ENCODE data around the gene INHA. TPM values are rescaled to one million over a fixed set of nuclear protein-coding genes. Genes with fewer than 3 reads are reported as not detected.

The INHA gene, protein sequence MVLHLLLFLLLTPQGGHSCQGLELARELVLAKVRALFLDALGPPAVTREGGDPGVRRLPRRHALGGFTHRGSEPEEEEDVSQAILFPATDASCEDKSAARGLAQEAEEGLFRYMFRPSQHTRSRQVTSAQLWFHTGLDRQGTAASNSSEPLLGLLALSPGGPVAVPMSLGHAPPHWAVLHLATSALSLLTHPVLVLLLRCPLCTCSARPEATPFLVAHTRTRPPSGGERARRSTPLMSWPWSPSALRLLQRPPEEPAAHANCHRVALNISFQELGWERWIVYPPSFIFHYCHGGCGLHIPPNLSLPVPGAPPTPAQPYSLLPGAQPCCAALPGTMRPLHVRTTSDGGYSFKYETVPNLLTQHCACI
- not detected for total RNA-seq (ENCODE audit: insufficient read depth, low replicate concordance)

DNA sequence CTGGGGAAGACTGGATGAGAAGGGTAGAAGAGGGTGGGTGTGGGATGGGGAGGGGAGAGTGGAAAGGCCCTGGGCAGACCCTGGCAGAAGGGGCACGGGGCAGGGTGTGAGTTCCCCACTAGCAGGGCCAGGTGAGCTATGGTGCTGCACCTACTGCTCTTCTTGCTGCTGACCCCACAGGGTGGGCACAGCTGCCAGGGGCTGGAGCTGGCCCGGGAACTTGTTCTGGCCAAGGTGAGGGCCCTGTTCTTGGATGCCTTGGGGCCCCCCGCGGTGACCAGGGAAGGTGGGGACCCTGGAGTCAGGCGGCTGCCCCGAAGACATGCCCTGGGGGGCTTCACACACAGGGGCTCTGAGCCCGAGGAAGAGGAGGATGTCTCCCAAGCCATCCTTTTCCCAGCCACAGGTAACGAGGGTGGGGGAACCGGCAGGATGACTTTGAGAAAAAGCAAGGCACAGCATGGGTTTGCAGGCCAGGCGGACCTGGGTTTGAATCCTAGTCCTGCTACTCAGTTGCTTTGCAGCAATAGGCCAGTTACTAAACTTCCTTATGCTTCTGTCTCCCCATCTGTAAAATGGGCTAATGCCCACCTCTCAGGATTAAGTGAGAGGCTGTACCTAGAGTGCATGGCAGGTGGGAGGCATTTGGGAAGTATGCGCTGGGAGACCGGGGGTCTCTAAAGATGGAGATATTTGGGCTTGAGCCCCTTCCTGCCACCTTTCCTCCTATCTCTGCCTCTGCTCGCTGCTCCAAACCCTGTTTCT lies at the start of gene INHA:
Gene INHA, plus strand, starts transcription at position 74 of the 765 bp plus-strand sequence. Its CDS starts 65 bp downstream, at position 139.
- DNase-seq (ENCODE audit: low spot score): no peak

DNA sequence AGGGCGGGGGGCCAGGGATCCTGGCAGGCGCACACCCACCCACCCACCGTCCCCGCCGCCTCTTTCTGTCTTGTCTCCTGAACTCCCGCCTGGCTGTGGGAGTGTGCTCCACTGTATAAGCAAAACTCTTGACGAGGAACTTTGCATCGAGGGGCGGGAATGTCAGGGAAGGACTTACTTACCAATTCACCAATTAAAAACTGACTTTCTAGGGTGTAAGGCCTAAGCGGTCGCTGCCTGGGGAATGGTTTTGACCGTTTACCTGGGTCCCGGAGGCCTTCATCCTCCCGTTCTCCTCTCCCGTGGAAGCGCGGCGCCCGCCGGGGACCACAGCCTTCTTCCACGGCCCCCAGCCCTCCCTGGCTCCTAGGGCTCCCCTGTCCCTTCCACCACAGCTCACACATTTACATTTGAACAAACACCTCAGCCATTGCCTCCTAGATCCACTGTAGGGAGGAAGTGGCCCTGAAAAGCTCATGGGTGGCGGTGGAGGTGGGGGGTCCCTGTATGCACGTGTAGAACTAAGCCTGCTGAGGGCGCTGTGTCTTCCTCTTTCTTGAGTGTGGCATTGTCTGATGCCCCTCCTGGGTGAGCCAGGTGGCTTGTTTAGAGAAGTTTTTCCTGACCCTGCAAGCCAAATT lies 49.0 kb upstream of the INHA start:
- DNase-seq (ENCODE audit: low spot score): peak; percentile 63

DNA sequence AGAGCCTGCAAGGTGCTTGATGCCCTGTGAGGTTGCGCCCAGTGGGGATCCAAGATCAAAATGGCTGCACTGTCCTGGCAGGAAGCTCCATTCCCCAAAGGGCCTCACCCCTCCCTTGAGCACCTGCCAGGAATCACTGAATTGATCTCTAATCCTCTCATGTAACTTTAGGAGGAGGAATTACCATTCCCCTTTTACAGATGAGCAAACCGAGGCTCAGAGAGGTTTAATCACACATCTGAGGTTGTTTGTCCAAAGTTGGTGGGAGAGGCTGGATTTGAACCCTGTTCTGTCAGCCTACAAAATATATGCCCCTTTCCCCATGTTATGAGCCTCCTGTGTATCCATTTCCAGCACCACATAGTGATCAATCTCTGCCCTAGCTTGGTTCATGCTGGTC lies 47.3 kb upstream of the INHA start:
- no peak for DNase-seq (ENCODE audit: low spot score)

DNA sequence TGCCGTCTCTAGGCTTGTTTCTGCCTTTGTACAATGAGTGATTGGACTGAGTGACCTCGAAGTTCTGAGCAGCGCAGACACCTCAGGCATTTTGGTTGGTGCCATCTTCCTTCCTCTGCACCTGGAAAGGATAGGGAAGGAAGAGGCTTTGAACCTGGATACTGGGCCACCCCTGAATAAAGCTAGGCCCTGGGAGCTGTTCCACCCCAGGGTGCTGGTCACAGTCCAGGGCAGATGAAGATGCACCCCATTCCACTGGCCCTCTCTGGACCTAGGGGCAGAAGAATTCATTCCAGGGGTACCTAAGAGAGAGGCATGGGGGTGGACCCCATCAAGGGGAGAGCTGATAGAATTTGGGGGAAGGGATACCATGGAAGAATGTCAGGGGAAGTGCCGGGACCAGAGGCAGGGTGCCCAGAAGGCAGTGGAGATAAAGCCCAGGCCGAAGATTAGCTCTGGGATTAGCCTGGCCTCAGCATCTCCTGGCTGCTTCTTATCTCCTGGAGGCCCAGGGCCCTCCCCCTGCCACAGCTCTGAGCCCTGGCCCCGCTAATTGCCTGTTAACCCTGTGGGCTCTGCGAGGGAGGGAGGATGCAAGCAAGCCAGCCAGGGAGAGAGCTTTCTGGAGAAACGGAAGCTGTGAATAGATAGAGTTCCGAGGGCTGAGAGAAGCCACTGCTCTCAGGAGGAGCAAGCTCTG lies 46.4 kb upstream of the INHA start:
- peak; percentile 87 for DNase-seq (ENCODE audit: low spot score)

DNA sequence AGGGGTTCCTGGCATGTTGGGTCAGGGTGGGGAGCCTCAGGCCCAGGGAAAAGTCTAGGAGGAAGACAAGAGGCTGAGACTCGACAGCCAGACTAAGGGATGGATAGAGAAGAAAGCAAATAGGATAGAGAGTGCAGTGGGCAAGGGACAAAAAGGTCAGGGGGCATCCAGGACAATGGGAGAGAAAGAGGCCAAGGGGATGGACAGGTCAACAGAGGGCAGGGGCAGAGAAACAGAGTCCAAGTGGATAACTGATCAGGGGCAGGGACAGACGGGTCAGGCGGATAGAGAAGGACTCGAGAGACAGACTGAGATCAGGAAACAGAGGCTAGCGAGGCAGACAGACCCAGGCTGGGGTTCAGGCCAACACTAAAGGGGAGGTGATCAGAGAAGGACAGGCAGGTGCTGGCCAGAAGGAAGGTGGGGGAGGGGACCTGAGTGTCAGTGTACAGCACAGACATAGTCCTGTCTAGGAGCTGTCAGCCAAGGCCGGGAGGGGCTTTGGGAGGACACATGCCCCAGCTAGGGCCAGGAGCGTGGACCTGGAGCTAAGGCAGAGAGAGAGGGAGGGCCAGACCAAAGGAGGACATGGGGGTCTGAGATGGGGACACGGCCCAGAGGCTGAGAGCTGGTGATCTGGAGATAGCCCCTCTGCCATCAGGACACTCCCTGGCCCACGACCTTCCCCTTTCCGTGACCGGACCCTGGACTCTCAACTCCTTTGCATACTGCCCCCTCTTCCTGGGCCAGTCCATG lies 45.6 kb upstream of the INHA start:
- DNase-seq (ENCODE audit: low spot score): no peak

DNA sequence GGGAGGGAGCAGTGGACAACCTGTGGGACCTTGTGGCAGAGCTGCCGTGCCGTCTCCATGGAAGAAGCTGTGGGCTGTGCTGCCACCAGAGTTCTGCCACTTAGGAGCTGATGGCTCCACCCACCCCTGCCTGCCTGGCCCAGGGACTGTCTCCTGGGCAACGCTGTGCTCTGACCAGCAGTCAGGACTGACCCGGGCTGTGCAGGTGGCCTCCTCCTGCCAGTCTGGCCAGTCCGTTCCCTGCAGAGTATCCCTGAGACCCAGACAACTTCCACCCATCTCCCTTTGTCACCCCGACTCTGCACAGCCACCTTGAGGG lies 45.1 kb upstream of the INHA start:
- no peak for DNase-seq (ENCODE audit: low spot score)

DNA sequence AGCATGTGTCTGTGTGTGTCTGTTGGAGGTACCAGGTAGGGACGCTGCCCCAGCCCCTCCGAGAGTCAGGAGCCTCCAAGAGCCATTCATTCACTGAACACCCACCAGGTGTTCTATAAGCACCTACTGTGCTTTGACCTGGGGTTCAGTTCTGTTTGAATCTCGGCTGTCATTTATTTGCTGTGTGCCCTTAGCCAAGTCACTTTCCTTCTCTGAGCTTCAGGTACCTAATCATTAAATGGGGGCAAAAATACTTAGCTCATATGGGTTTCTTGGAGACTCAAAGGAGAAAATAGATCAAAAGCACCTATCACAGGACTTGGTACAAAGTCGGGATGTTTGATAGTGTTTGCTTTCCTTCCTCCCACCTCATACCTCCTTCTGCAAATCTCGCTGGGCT lies 44.6 kb upstream of the INHA start:
- DNase-seq (ENCODE audit: low spot score): no peak

DNA sequence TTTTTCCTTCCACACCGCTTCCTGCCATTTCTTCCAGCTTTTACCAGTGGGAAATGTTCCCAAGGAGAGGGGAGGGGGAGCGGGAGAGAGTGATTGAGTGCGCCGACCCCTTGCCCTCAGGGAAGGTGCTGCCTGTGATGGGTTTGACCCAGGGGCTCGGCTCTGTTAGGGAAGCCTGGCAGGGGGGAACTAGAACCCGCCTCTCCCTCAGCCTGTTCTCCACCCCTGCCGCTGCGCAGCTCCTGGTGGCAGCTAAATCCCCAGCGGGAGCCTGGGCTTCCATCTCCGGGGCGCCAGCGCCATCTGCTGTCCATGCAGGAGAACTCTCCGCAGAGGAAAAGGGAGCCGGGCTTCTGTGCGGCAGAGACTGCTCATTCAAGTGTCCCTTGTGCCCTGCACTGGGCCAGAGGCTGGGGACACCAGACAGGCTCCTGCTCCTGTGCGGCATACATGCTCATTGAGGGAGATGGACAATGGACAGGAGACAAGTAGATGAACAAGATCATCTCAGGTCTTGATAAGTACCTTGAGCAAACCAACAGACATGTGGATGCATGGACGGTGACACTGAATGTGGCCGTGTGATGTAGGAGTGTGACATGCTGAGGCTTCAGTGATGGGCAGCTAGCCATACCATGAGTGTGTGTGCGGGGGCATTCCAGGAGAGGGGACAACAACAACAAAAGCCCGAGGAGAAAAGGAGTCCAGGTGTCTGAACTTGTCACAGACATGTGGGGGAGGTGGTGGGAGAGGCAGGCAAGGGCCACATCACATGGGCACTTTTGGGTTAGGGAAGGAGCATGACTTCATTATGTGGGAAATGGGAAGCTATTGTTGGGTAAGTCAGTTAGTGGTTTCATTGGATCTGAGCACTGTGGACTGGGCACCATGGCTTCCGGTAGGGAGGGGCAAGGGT lies 41.8 kb upstream of the INHA start:
- DNase-seq (ENCODE audit: low spot score): peak; percentile 91

DNA sequence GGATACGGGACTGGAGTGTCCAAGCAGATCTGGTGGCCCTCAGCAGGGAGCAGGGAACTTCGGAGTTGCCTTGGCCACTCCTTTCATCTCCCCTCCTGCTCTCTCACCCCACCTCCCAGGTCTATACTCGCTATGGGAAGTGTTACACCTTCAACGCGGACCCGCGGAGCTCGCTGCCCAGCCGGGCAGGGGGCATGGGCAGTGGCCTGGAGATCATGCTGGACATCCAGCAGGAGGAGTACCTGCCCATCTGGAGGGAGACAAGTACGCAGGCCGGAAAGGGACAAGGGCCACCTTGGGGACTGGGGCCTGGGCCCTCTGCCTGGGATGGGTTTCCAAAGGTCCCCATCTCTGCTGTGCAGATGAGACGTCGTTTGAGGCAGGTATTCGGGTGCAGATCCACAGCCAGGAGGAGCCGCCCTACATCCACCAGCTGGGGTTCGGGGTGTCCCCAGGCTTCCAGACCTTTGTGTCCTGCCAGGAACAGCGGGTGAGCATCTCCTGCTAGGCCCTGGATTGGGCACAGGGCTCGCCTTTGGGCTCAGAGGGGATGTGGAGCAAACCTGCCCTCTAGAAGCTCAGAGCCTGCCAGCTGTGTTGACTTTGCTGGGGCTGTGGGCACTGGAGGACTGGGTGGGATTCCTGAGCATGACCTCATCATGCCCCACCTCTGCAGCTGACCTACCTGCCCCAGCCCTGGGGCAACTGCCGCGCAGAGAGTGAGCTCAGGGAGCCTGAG lies 40.3 kb upstream of the INHA start:
- no peak for DNase-seq (ENCODE audit: low spot score)

DNA sequence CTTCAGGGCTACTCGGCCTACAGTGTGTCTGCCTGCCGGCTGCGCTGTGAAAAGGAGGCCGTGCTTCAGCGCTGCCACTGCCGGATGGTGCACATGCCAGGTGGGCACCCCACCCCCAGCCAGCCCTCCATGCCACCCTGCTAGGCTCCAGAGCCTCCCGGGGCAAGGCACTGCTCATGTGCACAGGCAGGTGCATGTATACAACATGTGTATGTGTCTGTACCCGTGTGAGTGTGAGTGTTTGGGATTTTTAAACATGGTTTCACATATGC lies 39.8 kb upstream of the INHA start:
- no peak for DNase-seq (ENCODE audit: low spot score)

DNA sequence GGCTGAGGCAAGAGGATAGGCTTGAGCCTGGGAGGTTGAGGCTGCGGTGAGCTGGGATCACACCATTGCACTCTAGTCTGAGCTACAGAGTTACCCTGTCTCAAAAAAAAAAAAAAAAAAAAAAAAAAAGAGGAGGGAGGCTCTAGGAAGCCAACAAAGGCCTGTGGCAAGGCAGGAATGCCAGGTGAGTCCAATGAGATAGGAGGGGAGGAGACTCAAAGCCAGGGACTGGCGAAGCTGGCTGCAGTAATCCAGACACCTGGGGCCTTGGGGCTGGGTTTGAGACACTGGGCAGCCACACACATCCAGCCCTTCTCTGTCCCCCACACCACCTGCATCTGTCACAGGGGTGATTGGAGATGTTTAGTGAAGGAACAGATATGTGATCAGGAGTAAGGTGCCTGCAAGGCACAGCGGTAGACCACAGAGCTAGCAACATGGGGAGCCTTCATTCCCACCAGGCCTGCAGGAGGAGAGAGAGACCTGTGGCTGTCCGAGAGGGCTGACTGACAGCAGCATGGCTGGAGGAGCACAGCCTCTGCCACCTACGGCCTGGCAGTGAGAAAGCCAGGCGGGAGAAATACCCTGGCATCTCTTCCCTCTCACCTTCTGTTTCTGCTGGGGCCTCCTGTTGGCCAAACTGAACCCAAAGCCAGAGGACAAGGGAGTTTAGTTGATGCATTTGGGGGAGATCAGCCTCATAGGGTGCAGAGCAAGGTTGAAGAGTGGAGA lies 38.0 kb upstream of the INHA start:
- DNase-seq (ENCODE audit: low spot score): no peak

DNA sequence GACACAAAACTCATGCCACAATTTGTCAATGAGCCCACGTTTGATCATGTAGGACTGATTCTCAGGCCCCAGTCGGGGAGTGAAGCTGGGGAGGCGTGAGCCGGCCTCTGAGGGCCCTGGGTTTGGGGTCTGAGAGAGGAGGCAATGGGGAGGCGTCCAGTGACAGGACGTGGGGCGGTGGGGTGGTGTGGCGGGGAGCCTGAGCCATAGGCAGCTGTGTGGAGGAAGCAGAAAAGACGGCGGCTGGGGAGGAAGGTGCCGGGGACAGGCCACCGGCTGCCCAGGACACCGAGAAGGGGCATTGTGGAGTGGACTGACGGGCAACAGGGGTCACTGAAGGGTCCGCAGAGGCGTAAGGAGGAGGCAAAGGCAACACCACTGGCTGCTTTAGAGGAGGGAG lies 35.7 kb upstream of the INHA start:
- DNase-seq (ENCODE audit: low spot score): no peak

DNA sequence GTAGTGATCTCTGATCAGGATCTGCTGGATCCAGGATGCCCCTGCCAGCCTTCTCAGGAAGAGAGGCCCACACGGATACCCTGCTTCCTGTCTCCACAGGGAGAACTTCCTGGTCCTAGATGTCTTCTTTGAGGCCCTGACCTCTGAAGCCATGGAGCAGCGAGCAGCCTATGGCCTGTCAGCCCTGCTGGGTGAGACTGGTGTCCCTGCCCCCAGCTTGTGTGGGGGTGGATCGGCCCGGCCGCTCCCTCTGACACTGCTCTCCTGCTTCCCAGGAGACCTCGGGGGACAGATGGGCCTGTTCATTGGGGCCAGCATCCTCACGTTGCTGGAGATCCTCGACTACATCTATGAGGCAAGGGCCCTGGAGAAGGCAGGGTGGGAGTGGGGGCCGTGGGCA lies 35.1 kb upstream of the INHA start:
- no peak for DNase-seq (ENCODE audit: low spot score)

DNA sequence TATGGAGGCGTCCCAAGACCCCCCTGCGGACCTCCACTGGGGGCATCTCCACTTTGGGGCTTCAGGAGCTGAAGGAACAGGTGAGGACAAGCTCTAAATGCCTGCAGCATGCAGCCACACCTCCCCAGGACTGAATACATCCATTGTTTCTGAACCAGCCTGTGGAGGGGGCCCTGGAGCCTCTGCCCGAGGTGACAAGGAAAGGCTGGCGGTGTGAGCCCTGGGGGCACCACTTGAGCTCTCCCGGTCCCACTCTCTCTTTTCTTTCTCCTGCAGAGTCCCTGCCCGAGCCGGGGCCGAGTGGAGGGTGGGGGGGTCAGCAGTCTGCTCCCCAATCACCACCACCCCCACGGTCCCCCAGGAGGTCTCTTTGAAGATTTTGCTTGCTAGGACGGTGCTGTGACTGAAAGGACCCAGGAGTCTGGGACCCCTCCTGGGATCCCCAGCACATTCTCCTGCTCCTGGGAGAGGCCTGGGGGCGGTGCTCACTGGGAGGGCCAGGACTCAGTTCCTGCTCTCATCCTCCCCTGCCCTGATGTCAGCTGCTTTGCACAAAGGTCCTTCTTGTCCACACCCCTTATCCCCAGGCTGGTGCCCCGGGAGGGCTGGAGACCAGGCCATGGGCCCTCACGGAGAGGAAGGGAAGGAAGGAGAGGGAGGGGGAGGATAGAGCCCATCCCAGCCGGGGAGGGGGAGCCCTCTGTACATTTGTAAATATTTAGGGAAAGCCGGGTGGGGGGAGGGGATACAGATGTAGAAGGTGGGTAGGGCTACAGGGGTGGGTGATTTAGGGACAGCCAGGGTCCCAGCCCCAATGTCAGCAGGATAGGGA lies 34.2 kb upstream of the INHA start:
- DNase-seq (ENCODE audit: low spot score): peak; percentile 56

DNA sequence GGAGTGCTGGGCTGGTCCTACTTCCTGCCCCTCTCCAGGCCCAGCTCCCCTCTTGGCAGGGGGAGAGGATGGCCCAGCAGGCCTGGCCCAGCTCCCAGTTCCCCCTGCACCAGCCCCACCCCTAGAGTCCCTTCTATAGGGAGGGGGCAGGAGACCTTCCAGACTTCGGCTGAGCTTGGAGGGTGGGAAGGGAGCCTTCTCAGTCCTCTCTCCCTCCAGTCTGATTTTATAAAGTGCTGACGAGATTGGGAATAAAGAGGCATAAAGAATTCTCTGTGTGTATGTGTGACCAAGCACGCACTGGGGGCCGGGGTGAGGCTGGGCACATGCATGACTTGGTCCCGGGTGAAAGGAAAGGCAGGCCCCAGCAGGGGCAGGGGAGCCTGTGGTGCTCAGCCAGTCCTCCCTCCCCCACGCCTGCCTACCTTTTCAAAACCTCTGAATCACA lies 33.6 kb upstream of the INHA start:
- peak; percentile 70 for DNase-seq (ENCODE audit: low spot score)

DNA sequence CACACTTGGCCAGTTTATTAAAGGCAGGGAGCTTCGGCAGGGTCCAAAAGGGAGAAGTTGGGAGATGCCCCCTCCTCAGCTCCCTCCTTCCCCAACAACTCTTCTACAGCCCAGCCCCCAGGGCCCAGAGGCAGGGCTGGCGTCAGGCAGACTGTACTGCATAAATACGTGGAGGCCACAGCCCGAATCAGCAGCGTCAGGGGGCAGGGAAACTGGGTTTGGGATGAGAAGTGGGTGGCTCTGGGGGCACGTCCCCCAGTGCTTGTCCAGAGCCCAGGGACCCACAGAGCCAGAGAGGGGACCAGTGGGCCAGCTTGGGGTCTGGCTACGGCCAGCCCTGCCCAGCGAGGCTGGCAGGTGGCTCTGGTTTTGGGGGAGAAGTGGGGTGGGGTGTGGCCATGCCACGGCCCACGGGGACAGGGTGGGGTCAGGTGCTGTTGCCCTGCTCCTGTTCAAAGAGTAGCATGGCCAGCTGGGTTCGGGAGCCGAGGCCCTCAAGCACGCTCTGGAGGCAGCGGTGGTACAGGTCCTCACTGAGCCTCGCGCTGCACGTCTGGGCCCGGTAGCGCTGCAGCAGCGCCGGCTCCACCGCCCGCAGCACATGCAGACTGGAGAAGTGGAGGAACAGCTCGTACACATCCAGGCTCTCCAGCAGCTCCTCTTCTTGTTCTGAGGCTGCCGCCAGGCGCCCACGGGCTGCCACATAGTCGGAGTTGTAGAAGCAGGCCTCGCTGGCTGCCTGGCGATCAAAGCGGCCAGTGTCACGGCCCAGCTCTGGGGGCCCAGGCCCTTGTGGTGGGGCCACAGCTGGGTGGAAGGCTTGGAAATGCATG lies 32.9 kb upstream of the INHA start:
- DNase-seq (ENCODE audit: low spot score): peak; percentile 12
